Measurements from ENCODE around the gene CRACR2A.

DNA sequence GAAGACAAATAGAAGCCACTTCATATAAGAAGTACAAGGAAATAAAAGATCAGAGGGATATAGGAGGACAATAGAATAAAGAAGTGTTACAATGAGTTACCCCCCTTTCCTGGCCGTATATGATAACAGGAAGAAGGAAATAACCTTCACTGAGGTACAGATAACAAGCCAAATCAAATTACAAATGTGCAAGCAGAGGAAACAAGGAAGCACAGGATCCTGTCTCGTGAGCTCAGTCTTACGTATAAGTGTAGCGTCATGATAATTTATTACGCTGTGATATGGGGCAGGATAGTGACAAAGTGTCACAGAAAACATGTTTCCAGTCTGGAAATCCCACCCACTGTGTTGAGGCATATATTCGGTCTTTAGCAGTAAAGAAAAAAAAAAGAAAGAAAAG, 26.5 kb downstream of the CRACR2A start:
- TF ChIP-seq, protein P1, sequence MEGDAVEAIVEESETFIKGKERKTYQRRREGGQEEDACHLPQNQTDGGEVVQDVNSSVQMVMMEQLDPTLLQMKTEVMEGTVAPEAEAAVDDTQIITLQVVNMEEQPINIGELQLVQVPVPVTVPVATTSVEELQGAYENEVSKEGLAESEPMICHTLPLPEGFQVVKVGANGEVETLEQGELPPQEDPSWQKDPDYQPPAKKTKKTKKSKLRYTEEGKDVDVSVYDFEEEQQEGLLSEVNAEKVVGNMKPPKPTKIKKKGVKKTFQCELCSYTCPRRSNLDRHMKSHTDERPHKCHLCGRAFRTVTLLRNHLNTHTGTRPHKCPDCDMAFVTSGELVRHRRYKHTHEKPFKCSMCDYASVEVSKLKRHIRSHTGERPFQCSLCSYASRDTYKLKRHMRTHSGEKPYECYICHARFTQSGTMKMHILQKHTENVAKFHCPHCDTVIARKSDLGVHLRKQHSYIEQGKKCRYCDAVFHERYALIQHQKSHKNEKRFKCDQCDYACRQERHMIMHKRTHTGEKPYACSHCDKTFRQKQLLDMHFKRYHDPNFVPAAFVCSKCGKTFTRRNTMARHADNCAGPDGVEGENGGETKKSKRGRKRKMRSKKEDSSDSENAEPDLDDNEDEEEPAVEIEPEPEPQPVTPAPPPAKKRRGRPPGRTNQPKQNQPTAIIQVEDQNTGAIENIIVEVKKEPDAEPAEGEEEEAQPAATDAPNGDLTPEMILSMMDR (IDR thresholded peaks at IDR 0.05): no peak
- TF ChIP-seq POLR2AphosphoS5 (IDR thresholded peaks at IDR 0.05) (no peak), POLR2A (IDR thresholded peaks at IDR 0.05) (no peak), EP300 (IDR thresholded peaks at IDR 0.05) (no peak)

Data from suprapubic skin (tissue), 4 donors.